ENCODE data around the gene EDN3. TPM values are rescaled to one million over a fixed set of nuclear protein-coding genes. Genes with fewer than 3 reads are reported as not detected.

EDN3 gene
- total RNA-seq, 4 donors from 2014 or later = 10.5 to 89.5 (median 53.6) TPM

- H3K27ac ChIP-seq = peak overlapping the region in 2 of 3 donors; percentile 6 to 15
- WGBS, 2 donors = 35 to 52% methylated on average over 5 of the region's 5 CpGs
- no peak overlapping the region for H3K4me3 ChIP-seq (replicated peaks in 1 of 3)
- no peaks in the 10 kb centered on the region for H3K9me3 ChIP-seq
- H3K4me1 ChIP-seq = peaks cover 15 to 19% of the 10 kb centered on the region in 2 donors
- no peaks in the 10 kb centered on the region for H3K36me3 ChIP-seq
- DNase-seq = peak; percentile 70 to 74
- intact Hi-C loops (cut with DNase I) = no loop called here
- no peak for TF ChIP-seq POLR2A (IDR thresholded peaks at IDR 0.05)
- no peak for TF ChIP-seq CTCF (IDR thresholded peaks at IDR 0.05)
- H3K27me3 ChIP-seq = no peaks in the 10 kb centered on the region
These were observed 4.9 kb upstream of the EDN3 start for GRCh38 chr20:59295531-59295930.

GRCh38 chr20:59297686-59298085 lies 2.7 kb upstream of the EDN3 start:
- no peak for DNase-seq
- no peaks in the 10 kb centered on the region for H3K36me3 ChIP-seq
- intact Hi-C loops (cut with DNase I) = no loop called here
- TF ChIP-seq POLR2A (IDR thresholded peaks at IDR 0.05) (no peak), CTCF (IDR thresholded peaks at IDR 0.05) (no peak)
- H3K4me3 ChIP-seq (replicated peaks in 1 of 3) = no peak overlapping the region
- H3K27me3 ChIP-seq = no peaks in the 10 kb centered on the region
- H3K4me1 ChIP-seq = peaks cover 15 to 19% of the 10 kb centered on the region in 2 donors
- H3K27ac ChIP-seq = no peak overlapping the region
- no peaks in the 10 kb centered on the region for H3K9me3 ChIP-seq
- 89 to 96% methylated on average over 7 of the region's 7 CpGs for WGBS, 2 donors

- DNase-seq = peak; percentile 89
- Histone ChIP-seq H3K4me3 (replicated peaks in 1 of 3) (peak overlapping the region in 2 of 3 donors; percentile 31 to 34), H3K36me3 (no peaks in the 10 kb centered on the region), H3K27ac (peak overlapping the region in 1 of 3 donors; percentile 88), H3K4me1 (peaks cover 9 to 19% of the 10 kb centered on the region in 2 donors), H3K27me3 (no peaks in the 10 kb centered on the region), H3K9me3 (no peaks in the 10 kb centered on the region)
- WGBS, 2 donors = 2 to 9% methylated on average over 8 to 19 of the region's 19 CpGs
- TF ChIP-seq POLR2A (IDR thresholded peaks at IDR 0.05) (peak in 1 of 2 donors; percentile 34), CTCF (IDR thresholded peaks at IDR 0.05) (no peak)
- intact Hi-C loops (cut with DNase I) = no loop called here
These were observed 472 bp upstream of the EDN3 start for GRCh38 chr20:59299945-59300332.

GRCh38 chr20:59301343-59302007 lies 1.1 kb downstream of the EDN3 start:
- intact Hi-C loops (cut with DNase I) = no loop called here
- TF ChIP-seq CTCF (IDR thresholded peaks at IDR 0.05) (no peak), POLR2A (IDR thresholded peaks at IDR 0.05) (no peak)
- Histone ChIP-seq H3K27me3 (no peaks in the 10 kb centered on the region), H3K4me1 (peaks cover 9 to 10% of the 10 kb centered on the region in 2 donors), H3K4me3 (replicated peaks in 1 of 3) (no peak overlapping the region), H3K27ac (peak overlapping the region in 1 of 3 donors; percentile 53), H3K36me3 (no peaks in the 10 kb centered on the region), H3K9me3 (no peaks in the 10 kb centered on the region)
- DNase-seq = no peak
- 66 to 82% methylated on average over 3 to 15 of the region's 17 CpGs for WGBS, 2 donors

GRCh38 chr20:59305908-59306655 lies 5.7 kb downstream of the EDN3 start:
- Histone ChIP-seq H3K4me3 (replicated peaks in 1 of 3) (no peak overlapping the region), H3K27ac (peak overlapping the region in 1 of 3 donors; percentile 9), H3K27me3 (no peaks in the 10 kb centered on the region), H3K4me1 (peaks cover 0 to 3% of the 10 kb centered on the region in 2 donors), H3K9me3 (no peaks in the 10 kb centered on the region), H3K36me3 (no peaks in the 10 kb centered on the region)
- TF ChIP-seq CTCF (IDR thresholded peaks at IDR 0.05) = no peak
- no peak for TF ChIP-seq POLR2A (IDR thresholded peaks at IDR 0.05)
- intact Hi-C loops (cut with DNase I) = no loop called here
- WGBS, 2 donors = 87 to 92% methylated on average over 7 of the region's 7 CpGs
- peak; percentile 32 to 45 for DNase-seq

Data from thyroid gland (tissue), 4 donors.